ENCODE measurements around the gene ARHGEF17. TPM values are rescaled to one million over a fixed set of nuclear protein-coding genes. Genes with fewer than 3 reads are reported as not detected.

The ARHGEF17 gene
- total RNA-seq, 2 donors from 2014 or later = 0.95 TPM; not detected in 1

Other genes starting within 250 kb of the ARHGEF17 start
- gene FCHSD2, start 166.0 kb upstream of the ARHGEF17 start, total RNA-seq = 10 to 100 TPM; 58.8 to 77.3 TPM
- gene P2RY2, start 90.0 kb upstream of the ARHGEF17 start, total RNA-seq = under 1 TPM in 1 of 2 donors, not detected in 1; 0.20 TPM
- not detected for gene P2RY6, start 35.9 kb upstream of the ARHGEF17 start, total RNA-seq
- 10 to 100 TPM; 46.5 to 58.0 TPM for gene RELT, start 68.1 kb downstream of the ARHGEF17 start, total RNA-seq

Data from natural killer cell treated with Interleukin-12 subunit alpha and Interleukin-12 subunit beta and Interleukin-15 and Interleukin-18, amount 100 ng/mL, for 72 hours (primary cell).